GM12873 (cell line): ENCODE results near the gene ABCC4.

ENCODE experiments used
- CTCF ChIP-seq: IDR thresholded peaks from 2 replicates; pipeline ENCODE4 v1.5.1; 2012; ENCODE audit warnings: low read depth, mild to moderate bottlenecking, moderate library complexity, low read length, control low read depth; ENCODE audit not compliant: insufficient read depth; ENCODE audit errors: missing control alignments

The ABCC4 gene

GRCh38 chr13:95251641-95252040 lies 49.6 kb downstream of the ABCC4 start:
- no peak for TF ChIP-seq CTCF

GRCh38 chr13:95250961-95251360 lies 50.3 kb downstream of the ABCC4 start:
- no peak for TF ChIP-seq CTCF

GRCh38 chr13:95248953-95249352 lies 52.3 kb downstream of the ABCC4 start:
- TF ChIP-seq CTCF, result no peak

GRCh38 chr13:95247852-95248251 lies 53.4 kb downstream of the ABCC4 start:
- TF ChIP-seq CTCF, result no peak

GRCh38 chr13:95247171-95247570 lies 54.1 kb downstream of the ABCC4 start:
- no peak for TF ChIP-seq CTCF

- no peak for TF ChIP-seq CTCF
Observed at GRCh38 chr13:95246292-95247082, 54.8 kb downstream of the ABCC4 start.

GRCh38 chr13:95245071-95245470 lies 56.2 kb downstream of the ABCC4 start:
- no peak for TF ChIP-seq CTCF
